H1 (cell line): ENCODE data around the gene URAD. TPM values are rescaled to one million over a fixed set of nuclear protein-coding genes. Genes with fewer than 3 reads are reported as not detected.

Experiments
- CTCF ChIA-PET: fragments of 300-600 bp; sonication (Branson Sonifier 250); formaldehyde crosslinking; loops from one replicate; lab custom pipeline; 2021; ENCODE audit not compliant: partially characterized antibody; lab: Charles Lee
- POLR2A ChIA-PET: fragments of 300-600 bp; sonication (Branson Sonifier 250); formaldehyde crosslinking; loops from one replicate; lab custom pipeline; 2021; ENCODE audit warnings: inconsistent platforms; ENCODE audit not compliant: partially characterized antibody; lab: Charles Lee
- DNase-seq, 2 experiments: peaks; one replicate each; pipeline versions ENCODE4 v3.0.0 to v3.0.0-alpha.2; 2010 to 2022; ENCODE audit warnings: low spot score in 2 of 2, low read depth in 1 of 2, mixed read lengths in 1 of 2
- FAIRE-seq: peaks from 2 replicates; lab custom pipeline; 2011; peaks lifted over from hg19 to GRCh38; lab: Jason Lieb, UNC
- H2AFZ ChIP-seq: 2 replicates; pipeline ENCODE4 v1.8.1; 2012; ENCODE audit warnings: low read length, inconsistent platforms
- H2AK5ac ChIP-seq: 2 replicates; pipeline ENCODE4 v1.6.1; 2013; ENCODE audit warnings: low read depth, low read length
- H2BK120ac ChIP-seq: replicated peaks from 2 replicates; pipeline ENCODE3; 2013; ENCODE audit warnings: low read depth, low read length, inconsistent platforms
- H2BK12ac ChIP-seq: 2 replicates; pipeline ENCODE4 v1.6.1; 2013; ENCODE audit warnings: low read depth, low read length
- H2BK15ac ChIP-seq: 2 replicates; pipeline ENCODE4 v1.6.1; 2013; ENCODE audit warnings: low read length
- H2BK20ac ChIP-seq: 2 replicates; pipeline ENCODE4 v1.6.1; 2013; ENCODE audit warnings: low read length
- H2BK5ac ChIP-seq: 2 replicates; pipeline ENCODE4 v1.6.1; 2013; ENCODE audit warnings: low read depth, low read length
- H3K14ac ChIP-seq: 2 replicates; pipeline ENCODE4 v1.6.1; 2013; ENCODE audit warnings: inconsistent platforms; ENCODE audit not compliant: insufficient read length
- H3K18ac ChIP-seq: 2 replicates; pipeline ENCODE4 v1.6.1; 2013; ENCODE audit warnings: low read length; ENCODE audit errors: extremely low read depth
- H3K23ac ChIP-seq: 2 replicates; pipeline ENCODE4 v1.6.1; 2013; ENCODE audit warnings: inconsistent platforms; ENCODE audit not compliant: insufficient read length
- H3K23me2 ChIP-seq: 2 replicates; pipeline ENCODE4 v1.6.1; 2013; ENCODE audit warnings: low read depth, low read length
- H3K27ac ChIP-seq: 2 replicates; pipeline ENCODE4 v1.6.1; 2011; ENCODE audit warnings: low read depth, low read length, inconsistent platforms
- H3K27me3 ChIP-seq, 4 experiments: replicated peaks in 1 of 4; 1 replicate in 1 of 4; 2 replicates in 3 of 4; pipeline versions ENCODE4 v1.6.1 to v1.8.1; 2011 to 2013; ENCODE audit warnings: low read length in 3 of 4, mild to moderate bottlenecking in 3 of 4, inconsistent platforms in 2 of 4, mixed read lengths in 2 of 4, moderate library complexity in 1 of 4; ENCODE audit not compliant: control insufficient read depth in 3 of 4, insufficient read depth in 3 of 4; ENCODE audit errors: extremely low read depth in 1 of 4
- H3K36me3 ChIP-seq, 4 experiments: 2 replicates each; pipeline versions ENCODE4 v1.6.1 to v1.8.1; 2011 to 2013; ENCODE audit warnings: mild to moderate bottlenecking in 4 of 4, low read length in 3 of 4, moderate library complexity in 2 of 4, control low read depth in 1 of 4, inconsistent platforms in 1 of 4; ENCODE audit not compliant: insufficient read depth in 4 of 4, control insufficient read depth in 2 of 4
- H3K4ac ChIP-seq: replicated peaks from 2 replicates; pipeline ENCODE3; 2013; ENCODE audit warnings: low read length, low read depth, mixed read lengths, inconsistent platforms; ENCODE audit not compliant: insufficient read length
- H3K4me1 ChIP-seq, 4 experiments: replicated peaks in 1 of 4; 1 replicate in 1 of 4; 2 replicates in 3 of 4; pipeline versions ENCODE4 v1.6.1 to v1.8.1; 2011 to 2013; ENCODE audit warnings: low read length in 3 of 4, inconsistent platforms in 2 of 4, mixed read lengths in 1 of 4; ENCODE audit not compliant: insufficient read depth in 4 of 4, control insufficient read depth in 3 of 4
- H3K4me2 ChIP-seq, 2 experiments: 2 replicates each; pipeline versions ENCODE4 v1.6.1 to v1.8.1; 2011 to 2013; ENCODE audit warnings: low read depth in 2 of 2, low read length in 2 of 2, control low read depth in 1 of 2, inconsistent platforms in 1 of 2, mild to moderate bottlenecking in 1 of 2; ENCODE audit not compliant: insufficient read depth in 1 of 2
- H3K4me3 ChIP-seq, 4 experiments: fragments of 200-600, 300-600 bp in 1 of 4; sonication (generic), shearing (Covaris generic), sonication (Bioruptor Twin) in 1 of 4; 2 replicates each; pipeline versions ENCODE4 v1.5.1 to v1.8.1; 2011 to 2016; ENCODE audit warnings: low read length in 4 of 4, low read depth in 3 of 4, control low read depth in 2 of 4, inconsistent platforms in 2 of 4, mild to moderate bottlenecking in 2 of 4, mixed read lengths in 1 of 4, moderate library complexity in 1 of 4; ENCODE audit not compliant: insufficient read depth in 2 of 4; ENCODE audit errors: extremely low read depth in 1 of 4
- H3K56ac ChIP-seq: replicated peaks from 2 replicates; pipeline ENCODE3; 2013; ENCODE audit warnings: low read depth, mild to moderate bottlenecking, mixed read lengths, low read length, inconsistent platforms; ENCODE audit not compliant: insufficient read length
- H3K79me1 ChIP-seq: 2 replicates; pipeline ENCODE4 v1.6.1; 2013; ENCODE audit warnings: low read depth, low read length, control low read depth
- H3K79me2 ChIP-seq, 2 experiments: 2 replicates each; pipeline versions ENCODE4 v1.6.1 to v1.8.1; 2012 to 2013; ENCODE audit warnings: low read length in 2 of 2, mild to moderate bottlenecking in 2 of 2, inconsistent platforms in 1 of 2; ENCODE audit not compliant: insufficient read depth in 2 of 2, control insufficient read depth in 1 of 2
- H3K9ac ChIP-seq, 4 experiments: replicated peaks in 1 of 4; 1 replicate in 1 of 4; 2 replicates in 3 of 4; pipeline versions ENCODE4 v1.6.1 to v1.8.1; 2011 to 2013; ENCODE audit warnings: low read depth in 3 of 4, low read length in 3 of 4, control low read depth in 2 of 4, mild to moderate bottlenecking in 2 of 4, moderate library complexity in 2 of 4, inconsistent platforms in 1 of 4; ENCODE audit errors: extremely low read depth in 1 of 4
- H3K9me3 ChIP-seq, 2 experiments: 2 replicates each; pipeline versions ENCODE4 v1.6.1 to v1.8.1; 2012 to 2013; ENCODE audit warnings: mild to moderate bottlenecking in 2 of 2, moderate library complexity in 2 of 2, control low read depth in 1 of 2, inconsistent platforms in 1 of 2, low read depth in 1 of 2, low read length in 1 of 2, mixed read lengths in 1 of 2; ENCODE audit not compliant: insufficient read depth in 2 of 2
- H4K20me1 ChIP-seq, 2 experiments: replicated peaks in 1 of 2; 2 replicates each; pipeline versions ENCODE3 to v1.8.1; 2011 to 2013; ENCODE audit warnings: inconsistent platforms in 2 of 2, low read length in 2 of 2, mild to moderate bottlenecking in 1 of 2; ENCODE audit not compliant: insufficient read depth in 2 of 2, control insufficient read depth in 1 of 2
- H4K5ac ChIP-seq: 2 replicates; pipeline ENCODE4 v1.6.1; 2013; ENCODE audit warnings: low read length, low read depth, mixed read lengths, inconsistent platforms; ENCODE audit not compliant: insufficient read length
- H4K8ac ChIP-seq: 2 replicates; pipeline ENCODE4 v1.8.0; 2013; ENCODE audit warnings: mild to moderate bottlenecking, moderate library complexity, low read length, inconsistent platforms; ENCODE audit not compliant: insufficient read depth; ENCODE audit errors: extremely low read depth
- H4K91ac ChIP-seq: replicated peaks from 2 replicates; pipeline ENCODE3; 2013; ENCODE audit warnings: low read length, mixed read lengths, inconsistent platforms; ENCODE audit not compliant: insufficient read length
- BACH1 ChIP-seq: IDR thresholded peaks from 2 replicates; pipeline ENCODE4 v1.6.1; 2012; ENCODE audit warnings: low read length, improper control_type of control experiment
- BCL11A ChIP-seq, 2 experiments: IDR thresholded peaks; one replicate each; pipeline ENCODE4 v1.6.1; 2011; ENCODE audit warnings: low read depth in 2 of 2, low read length in 2 of 2, mild to moderate bottlenecking in 2 of 2
- CBX5 ChIP-seq: fragments of 300-800, 300-1000 bp; sonication (generic); IDR thresholded peaks from 2 replicates; pipeline ENCODE4 v1.7.1; 2016; ENCODE audit warnings: antibody characterized with exemption, low read length, low read depth
- EZH2 ChIP-seq: fragments of 200-600 bp; sonication (generic); IDR thresholded peaks from 2 replicates; pipeline ENCODE4 v1.7.1; 2012; ENCODE audit warnings: low read depth, mild to moderate bottlenecking, moderate library complexity, low read length, inconsistent platforms; ENCODE audit not compliant: severe bottlenecking
- HDAC6 ChIP-seq: IDR thresholded peaks from one replicate; pipeline ENCODE4 v1.7.1; 2012; ENCODE audit warnings: low read depth, mild to moderate bottlenecking, inconsistent platforms, low read length, moderate library complexity
- KDM1A ChIP-seq: fragments of 200-600, 300-600 bp; sonication (generic); IDR thresholded peaks from 2 replicates; pipeline ENCODE4 v1.7.1; 2016; ENCODE audit warnings: mild to moderate bottlenecking, low read length, borderline replicate concordance
- RAD21 ChIP-seq, 2 experiments: IDR thresholded peaks in 1 of 2; conservative IDR thresholded peaks in 1 of 2; 2 replicates each; pipeline ENCODE4 v1.6.1; 2011; ENCODE audit warnings: low read depth in 2 of 2, low read length in 2 of 2, improper control_type of control experiment in 1 of 2, inconsistent platforms in 1 of 2, mild to moderate bottlenecking in 1 of 2, moderate library complexity in 1 of 2
- RXRA ChIP-seq: IDR thresholded peaks from 2 replicates; pipeline ENCODE4 v1.6.1; 2011; ENCODE audit warnings: low read depth, mild to moderate bottlenecking, low read length, moderate library complexity; ENCODE audit not compliant: insufficient read depth
- SP4 ChIP-seq: IDR thresholded peaks from 2 replicates; pipeline ENCODE4 v1.6.1; 2012; ENCODE audit warnings: low read length, inconsistent platforms
- WGBS, 2 experiments: shearing (Covaris generic) in 1 of 2; methylation state at CpG; one replicate each; pipeline versions ENCODE4 v1.1.6 to v1.1.7; 2013 to 2015; ENCODE audit warnings: low lambda C conversion rate in 2 of 2, mixed read lengths in 2 of 2, inconsistent platforms in 1 of 2, low coverage in 1 of 2, missing lambda C conversion rate in 1 of 2; ENCODE audit not compliant: insufficient replicate concordance in 2 of 2, insufficient coverage in 1 of 2, insufficient read length in 1 of 2; ENCODE audit errors: extremely low coverage in 1 of 2, missing lambda C conversion rate in 1 of 2; 5-methylcytosine and 5-hydroxymethylcytosine counted together
- polyA plus RNA-seq, 7 experiments: library from polyadenylated mRNA; depleted of rRNA in 3 of 7; stranded (reverse) in 5 of 7; unstranded in 2 of 7; fragments of >200 nt in 5 of 7; fragments of 200-250 nt in 2 of 7; gene quantifications; 1 replicate in 5 of 7; 2 replicates in 1 of 7; 4 replicates in 1 of 7; pipeline versions ENCODE4 v1.2.1 to v1.2.3, GENCODE V29; 2011 to 2013; ENCODE audit warnings: missing spikeins in 2 of 7, mixed read lengths in 2 of 7
- total RNA-seq: library from RNA; stranded (reverse); fragmentation: NEBNext Ultra II Directional; extraction: Animal tissue kit (Norgen Biotek cat#: 25700); gene quantifications from 2 replicates; pipeline ENCODE4 v1.2.1, GENCODE V29; 2021
- TF ChIP-seq, protein P1 (sequence below): IDR thresholded peaks from 2 replicates; pipeline ENCODE4 v1.6.1; 2012; ENCODE audit warnings: inconsistent platforms
- TF ChIP-seq, protein P2 (sequence below): IDR thresholded peaks from 2 replicates; pipeline ENCODE4 v1.6.1; 2012; ENCODE audit warnings: low read length, inconsistent platforms

URAD gene
- total and polyA plus RNA-seq, 2 of the 8 experiments (the other 6 are each of a cell fraction or from before 2014, with no cell fraction given), result not detected

DNA sequence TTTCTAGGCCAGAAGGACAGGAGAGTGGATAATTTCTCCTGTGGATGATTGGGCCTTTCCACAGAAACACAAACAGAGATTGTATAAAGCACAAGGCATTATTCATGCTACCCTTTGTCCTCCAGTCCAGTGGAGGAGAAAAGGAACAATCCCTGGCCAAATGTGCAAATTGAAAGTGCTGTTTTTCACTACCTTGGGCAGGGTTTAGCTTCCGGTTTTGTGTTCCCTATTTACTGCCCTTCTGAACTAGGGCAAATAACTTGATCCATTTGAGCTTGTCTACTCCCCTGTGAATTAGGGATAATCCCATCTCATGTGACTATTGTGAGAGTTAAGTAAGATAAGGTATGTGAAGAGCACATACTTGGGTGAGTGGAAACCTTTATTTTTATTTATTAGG, 55.4 kb downstream of the URAD start:
- no peak overlapping the region for H3K4me3 ChIP-seq
- H2BK5ac ChIP-seq, result no peak overlapping the region
- peaks cover 0 to 7% (median 5%) of the 10 kb centered on the region in 4 experiments; a peak in 4 of 7 replicates for H3K4me1 ChIP-seq
- WGBS, 2 experiments, result 89% methylated on average over 1 of the region's 1 CpG; no CpG with 5 or more reads in 1 of the 2 experiments
- H2BK20ac ChIP-seq, result no peak overlapping the region
- peaks cover 38 to 59% (median 52%) of the 10 kb centered on the region in 4 experiments for H3K27me3 ChIP-seq
- H3K79me2 ChIP-seq, result no peaks in the 10 kb centered on the region
- H3K14ac ChIP-seq, result no peak overlapping the region
- no peak for FAIRE-seq
- no peaks in the 10 kb centered on the region for H3K79me1 ChIP-seq
- H4K20me1 ChIP-seq, result peaks cover 5 to 20% of the 10 kb centered on the region in 2 experiments
- POLR2A ChIA-PET, result interaction anchor here (0.9 to 1.1 kb wide), 2 partner anchors 15 to 682 kb away, joined by 3 read pairs; no protein-coding TSS in a partner anchor
- no peak overlapping the region for H4K91ac ChIP-seq
- no peak overlapping the region for H4K8ac ChIP-seq
- no peak overlapping the region for H3K56ac ChIP-seq
- H2BK12ac ChIP-seq, result no peak overlapping the region
- no peak overlapping the region for H2BK120ac ChIP-seq
- no peak for DNase-seq
- H3K9me3 ChIP-seq, result no peaks in the 10 kb centered on the region
- no peak overlapping the region for H2AFZ ChIP-seq
- H2AK5ac ChIP-seq, result no peak overlapping the region
- H3K36me3 ChIP-seq, result no peaks in the 10 kb centered on the region
- H3K23me2 ChIP-seq, result no peaks in the 10 kb centered on the region
- H3K27ac ChIP-seq, result no peak overlapping the region
- no peak overlapping the region for H3K4ac ChIP-seq
- H3K9ac ChIP-seq, result no peak overlapping the region
- CTCF ChIA-PET, result interaction anchor here (0.7 to 2.4 kb wide), 4 partner anchors 20 to 103 kb away, joined by 3 to 16 read pairs (median 8); no protein-coding TSS in a partner anchor
- H2BK15ac ChIP-seq, result no peak overlapping the region
- H4K5ac ChIP-seq, result no peak overlapping the region
- no peak overlapping the region for H3K18ac ChIP-seq
- H3K4me2 ChIP-seq, result no peak overlapping the region
- H3K23ac ChIP-seq, result no peak overlapping the region
- TF ChIP-seq, protein P1, sequence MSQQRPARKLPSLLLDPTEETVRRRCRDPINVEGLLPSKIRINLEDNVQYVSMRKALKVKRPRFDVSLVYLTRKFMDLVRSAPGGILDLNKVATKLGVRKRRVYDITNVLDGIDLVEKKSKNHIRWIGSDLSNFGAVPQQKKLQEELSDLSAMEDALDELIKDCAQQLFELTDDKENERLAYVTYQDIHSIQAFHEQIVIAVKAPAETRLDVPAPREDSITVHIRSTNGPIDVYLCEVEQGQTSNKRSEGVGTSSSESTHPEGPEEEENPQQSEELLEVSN, result no peak
- TF ChIP-seq RAD21 (IDR thresholded peaks at IDR 0.05 in 1 of 2, conservative IDR thresholded peaks at IDR 0.05 in 1 of 2; ENCODE audit: low read depth in 2 of 2, low read length in 2 of 2) (no peak), BCL11A (IDR thresholded peaks at IDR 0.05; ENCODE audit: low read depth in 2 of 2, low read length in 2 of 2) (no peak), KDM1A (no peak), RXRA (no peak), SP4 (no peak), BACH1 (no peak), CBX5 (no peak), EZH2 (no peak), HDAC6 (no peak)
- TF ChIP-seq, protein P2, sequence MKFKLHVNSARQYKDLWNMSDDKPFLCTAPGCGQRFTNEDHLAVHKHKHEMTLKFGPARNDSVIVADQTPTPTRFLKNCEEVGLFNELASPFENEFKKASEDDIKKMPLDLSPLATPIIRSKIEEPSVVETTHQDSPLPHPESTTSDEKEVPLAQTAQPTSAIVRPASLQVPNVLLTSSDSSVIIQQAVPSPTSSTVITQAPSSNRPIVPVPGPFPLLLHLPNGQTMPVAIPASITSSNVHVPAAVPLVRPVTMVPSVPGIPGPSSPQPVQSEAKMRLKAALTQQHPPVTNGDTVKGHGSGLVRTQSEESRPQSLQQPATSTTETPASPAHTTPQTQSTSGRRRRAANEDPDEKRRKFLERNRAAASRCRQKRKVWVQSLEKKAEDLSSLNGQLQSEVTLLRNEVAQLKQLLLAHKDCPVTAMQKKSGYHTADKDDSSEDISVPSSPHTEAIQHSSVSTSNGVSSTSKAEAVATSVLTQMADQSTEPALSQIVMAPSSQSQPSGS, result no peak
